ENCODE results near the gene TPH2.
A peak's percentile ranks its signal among the peaks of the same experiment; 100 is the strongest.

The TPH2 gene

GRCh38 chr12:71900091-71900490 lies 38.6 kb upstream of the TPH2 start:
- peaks cover 4% of the 10 kb centered on the region for H3K36me3 ChIP-seq (ENCODE audit: control insufficient read depth, insufficient read depth, low read length)
- no peak overlapping the region for H3K4me2 ChIP-seq (ENCODE audit: low read length)
- TF ChIP-seq CTCF (IDR thresholded peaks at IDR 0.05) = no peak
- no peak overlapping the region for H2AFZ ChIP-seq
- H3K4me3 ChIP-seq (ENCODE audit: low read depth, low read length) = no peak overlapping the region
- H3K9ac ChIP-seq = no peak overlapping the region
- H3K4me1 ChIP-seq = no peaks in the 10 kb centered on the region
- no peaks in the 10 kb centered on the region for H3K27me3 ChIP-seq (ENCODE audit: control insufficient read depth, insufficient read depth, low read length)
- H3K79me2 ChIP-seq = no peaks in the 10 kb centered on the region
- H3K27ac ChIP-seq = no peak overlapping the region
- H3K9me3 ChIP-seq (ENCODE audit: control insufficient read depth, low read length) = no peaks in the 10 kb centered on the region

DNA sequence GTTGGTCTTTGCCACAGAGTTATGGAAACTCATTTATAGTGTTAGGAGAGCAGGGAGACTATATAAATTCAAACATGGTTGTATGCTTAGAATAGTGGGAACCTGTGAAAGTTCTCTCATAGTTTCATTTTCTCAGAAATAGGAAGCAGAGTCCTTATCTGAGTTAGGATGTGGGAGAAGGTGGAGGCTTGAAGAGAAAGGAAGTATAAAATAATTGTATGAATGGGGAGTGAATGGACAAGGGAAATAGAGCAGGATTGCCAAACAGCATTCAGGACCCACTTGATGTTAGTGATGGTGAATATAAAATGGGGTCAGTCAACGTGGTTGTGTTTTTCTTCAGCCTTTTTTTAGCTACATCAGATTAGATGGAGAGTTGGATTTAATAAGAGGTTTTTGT lies 34.0 kb upstream of the TPH2 start:
- no peak for TF ChIP-seq CTCF (IDR thresholded peaks at IDR 0.05)
- H3K36me3 ChIP-seq (ENCODE audit: control insufficient read depth, insufficient read depth, low read length) = no peaks in the 10 kb centered on the region
- H3K9me3 ChIP-seq (ENCODE audit: control insufficient read depth, low read length) = no peaks in the 10 kb centered on the region
- no peaks in the 10 kb centered on the region for H3K4me1 ChIP-seq
- H3K27me3 ChIP-seq (ENCODE audit: control insufficient read depth, insufficient read depth, low read length) = no peaks in the 10 kb centered on the region
- H3K79me2 ChIP-seq = no peaks in the 10 kb centered on the region
- H3K4me3 ChIP-seq (ENCODE audit: low read depth, low read length) = no peak overlapping the region
- H3K4me2 ChIP-seq (ENCODE audit: low read length) = no peak overlapping the region
- peak overlapping the region; percentile 22 for H3K27ac ChIP-seq
- H3K9ac ChIP-seq = no peak overlapping the region
- no peak overlapping the region for H2AFZ ChIP-seq

- Histone ChIP-seq H3K4me3 (ENCODE audit: low read depth, low read length) (no peak overlapping the region), H2AFZ (no peak overlapping the region), H3K4me2 (ENCODE audit: low read length) (no peak overlapping the region), H3K4me1 (no peaks in the 10 kb centered on the region), H3K79me2 (no peaks in the 10 kb centered on the region), H3K9ac (no peak overlapping the region), H3K9me3 (ENCODE audit: control insufficient read depth, low read length) (no peaks in the 10 kb centered on the region), H3K27ac (no peak overlapping the region), H3K36me3 (ENCODE audit: control insufficient read depth, insufficient read depth, low read length) (no peaks in the 10 kb centered on the region), H3K27me3 (ENCODE audit: control insufficient read depth, insufficient read depth, low read length) (no peaks in the 10 kb centered on the region)
- no peak for TF ChIP-seq CTCF (IDR thresholded peaks at IDR 0.05)
These were observed 3.1 kb upstream of the TPH2 start for GRCh38 chr12:71935594-71935993.

- H3K9ac ChIP-seq = no peak overlapping the region
- no peak overlapping the region for H3K4me2 ChIP-seq (ENCODE audit: low read length)
- H3K4me3 ChIP-seq (ENCODE audit: low read depth, low read length) = no peak overlapping the region
- H3K79me2 ChIP-seq = no peaks in the 10 kb centered on the region
- H3K9me3 ChIP-seq (ENCODE audit: control insufficient read depth, low read length) = no peaks in the 10 kb centered on the region
- no peak overlapping the region for H3K27ac ChIP-seq
- no peaks in the 10 kb centered on the region for H3K4me1 ChIP-seq
- no peak for TF ChIP-seq CTCF (IDR thresholded peaks at IDR 0.05)
- no peak overlapping the region for H2AFZ ChIP-seq
- H3K36me3 ChIP-seq (ENCODE audit: control insufficient read depth, insufficient read depth, low read length) = no peaks in the 10 kb centered on the region
- H3K27me3 ChIP-seq (ENCODE audit: control insufficient read depth, insufficient read depth, low read length) = no peaks in the 10 kb centered on the region
These were observed 1.4 kb downstream of the TPH2 start for GRCh38 chr12:71940068-71940467.

GRCh38 chr12:71941174-71941573 lies 2.5 kb downstream of the TPH2 start:
- Histone ChIP-seq H3K4me2 (ENCODE audit: low read length) (no peak overlapping the region), H3K9ac (no peak overlapping the region), H3K27me3 (ENCODE audit: control insufficient read depth, insufficient read depth, low read length) (no peaks in the 10 kb centered on the region), H3K36me3 (ENCODE audit: control insufficient read depth, insufficient read depth, low read length) (no peaks in the 10 kb centered on the region), H3K9me3 (ENCODE audit: control insufficient read depth, low read length) (no peaks in the 10 kb centered on the region), H3K79me2 (no peaks in the 10 kb centered on the region), H3K4me3 (ENCODE audit: low read depth, low read length) (no peak overlapping the region), H3K27ac (no peak overlapping the region), H3K4me1 (no peaks in the 10 kb centered on the region), H2AFZ (no peak overlapping the region)
- no peak for TF ChIP-seq CTCF (IDR thresholded peaks at IDR 0.05)

All from parathyroid adenoma (tissue), 2 donors.